Endothelial cell (in vitro differentiated cells): Measurements from ENCODE around the gene HDGF. TPM values are rescaled to one million over a fixed set of nuclear protein-coding genes. Genes with fewer than 3 reads are reported as not detected.
"Not testable (repeated sequence)": the region's sequence is repeated elsewhere in the genome, so short reads cannot be mapped to it uniquely, and the experiment has no call there.

ENCODE experiments used
- DNase-seq: peaks from one replicate; pipeline ENCODE4 v3.0.0; 2021; ENCODE audit warnings: low spot score
- H3K27ac Mint-ChIP-seq: one replicate; pipeline ENCODE4 v1.8.0; 2021; ENCODE audit warnings: mixed read lengths, inconsistent platforms; ENCODE audit not compliant: unreplicated experiment
- H3K27me3 Mint-ChIP-seq: one replicate; pipeline ENCODE4 v1.8.0; 2021; ENCODE audit warnings: mild to moderate bottlenecking, moderate library complexity, mixed read lengths, inconsistent platforms; ENCODE audit not compliant: unreplicated experiment
- H3K36me3 Mint-ChIP-seq: one replicate; pipeline ENCODE4 v1.8.0; 2021; ENCODE audit warnings: mild to moderate bottlenecking, low read depth, mixed read lengths, inconsistent platforms; ENCODE audit not compliant: unreplicated experiment
- H3K4me1 Mint-ChIP-seq: one replicate; pipeline ENCODE4 v1.8.0; 2021; ENCODE audit warnings: mild to moderate bottlenecking, mixed read lengths, inconsistent platforms; ENCODE audit not compliant: unreplicated experiment
- H3K4me3 Mint-ChIP-seq: one replicate; pipeline ENCODE4 v1.8.0; 2021; ENCODE audit warnings: mild to moderate bottlenecking, mixed read lengths, inconsistent platforms; ENCODE audit not compliant: unreplicated experiment
- H3K9me3 Mint-ChIP-seq: one replicate; pipeline ENCODE4 v1.8.0; 2021; ENCODE audit warnings: mixed read lengths, inconsistent platforms; ENCODE audit not compliant: unreplicated experiment
- total RNA-seq: library from RNA; stranded (reverse); fragmentation: NEBNext Ultra II Directional; extraction: Animal tissue kit (Norgen Biotek cat#: 25700); gene quantifications from one replicate; pipeline ENCODE4 v1.2.1, GENCODE V29; 2021; ENCODE audit not compliant: unreplicated experiment
- TF ChIP-seq, protein P1 (sequence below): fragments of 200-600 bp; sonication (generic); IDR thresholded peaks from one replicate; pipeline ENCODE4 v1.5.0; 2021; ENCODE audit warnings: antibody characterized with exemption; ENCODE audit not compliant: unreplicated experiment

Gene HDGF
- total RNA-seq, 1 donor from 2014 or later = 175 TPM

DNA sequence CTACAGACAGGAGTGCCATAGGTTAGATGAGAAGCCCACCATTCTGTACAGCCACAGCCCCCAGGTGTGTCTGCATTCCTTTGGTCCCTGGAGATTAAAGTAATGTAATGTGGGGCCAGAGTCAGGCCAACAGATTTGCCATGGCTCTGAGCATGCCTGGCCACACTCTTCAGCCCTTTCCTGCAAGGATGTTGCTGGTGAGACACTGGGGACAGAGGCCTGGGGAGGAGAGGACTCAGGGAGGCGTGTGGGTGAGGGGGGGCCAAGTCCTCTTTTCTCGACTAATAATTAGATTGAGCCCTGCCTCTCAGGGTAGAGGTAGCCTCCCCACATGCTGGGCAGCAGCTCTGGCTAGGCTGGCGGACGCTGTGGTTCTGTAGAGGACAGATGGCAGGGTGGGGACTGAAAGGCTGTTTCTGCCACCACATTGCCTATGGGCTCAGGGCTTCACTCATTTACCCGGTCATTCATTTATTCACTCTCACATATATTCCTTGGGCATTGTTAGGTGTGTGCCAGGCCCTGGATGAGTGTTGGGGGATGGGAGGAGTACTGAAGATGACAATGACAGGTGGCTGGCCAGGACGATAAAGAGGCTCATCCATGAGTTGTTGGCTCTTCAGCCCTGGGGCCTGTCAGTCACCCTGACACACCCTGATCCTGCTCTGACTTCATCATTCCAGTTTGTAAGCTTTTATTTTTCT, 8.8 kb upstream of the HDGF start:
- Mint-ChIP-seq H3K27me3 (peaks cover 4% of the 10 kb centered on the region), H3K4me1 (no peaks in the 10 kb centered on the region), H3K36me3 (no peaks in the 10 kb centered on the region), H3K27ac (no peak overlapping the region), H3K9me3 (no peaks in the 10 kb centered on the region), H3K4me3 (no peak overlapping the region)
- DNase-seq = no peak
- TF ChIP-seq, protein P1, sequence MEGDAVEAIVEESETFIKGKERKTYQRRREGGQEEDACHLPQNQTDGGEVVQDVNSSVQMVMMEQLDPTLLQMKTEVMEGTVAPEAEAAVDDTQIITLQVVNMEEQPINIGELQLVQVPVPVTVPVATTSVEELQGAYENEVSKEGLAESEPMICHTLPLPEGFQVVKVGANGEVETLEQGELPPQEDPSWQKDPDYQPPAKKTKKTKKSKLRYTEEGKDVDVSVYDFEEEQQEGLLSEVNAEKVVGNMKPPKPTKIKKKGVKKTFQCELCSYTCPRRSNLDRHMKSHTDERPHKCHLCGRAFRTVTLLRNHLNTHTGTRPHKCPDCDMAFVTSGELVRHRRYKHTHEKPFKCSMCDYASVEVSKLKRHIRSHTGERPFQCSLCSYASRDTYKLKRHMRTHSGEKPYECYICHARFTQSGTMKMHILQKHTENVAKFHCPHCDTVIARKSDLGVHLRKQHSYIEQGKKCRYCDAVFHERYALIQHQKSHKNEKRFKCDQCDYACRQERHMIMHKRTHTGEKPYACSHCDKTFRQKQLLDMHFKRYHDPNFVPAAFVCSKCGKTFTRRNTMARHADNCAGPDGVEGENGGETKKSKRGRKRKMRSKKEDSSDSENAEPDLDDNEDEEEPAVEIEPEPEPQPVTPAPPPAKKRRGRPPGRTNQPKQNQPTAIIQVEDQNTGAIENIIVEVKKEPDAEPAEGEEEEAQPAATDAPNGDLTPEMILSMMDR = no peak

GRCh38 chr1:156757572-156758253, 6.2 kb upstream of the HDGF start:
- H3K27me3 Mint-ChIP-seq, DNase-seq, H3K36me3 Mint-ChIP-seq, H3K9me3 Mint-ChIP-seq, H3K27ac Mint-ChIP-seq, H3K4me1 Mint-ChIP-seq, H3K4me3 Mint-ChIP-seq: not testable (repeated sequence)

DNA sequence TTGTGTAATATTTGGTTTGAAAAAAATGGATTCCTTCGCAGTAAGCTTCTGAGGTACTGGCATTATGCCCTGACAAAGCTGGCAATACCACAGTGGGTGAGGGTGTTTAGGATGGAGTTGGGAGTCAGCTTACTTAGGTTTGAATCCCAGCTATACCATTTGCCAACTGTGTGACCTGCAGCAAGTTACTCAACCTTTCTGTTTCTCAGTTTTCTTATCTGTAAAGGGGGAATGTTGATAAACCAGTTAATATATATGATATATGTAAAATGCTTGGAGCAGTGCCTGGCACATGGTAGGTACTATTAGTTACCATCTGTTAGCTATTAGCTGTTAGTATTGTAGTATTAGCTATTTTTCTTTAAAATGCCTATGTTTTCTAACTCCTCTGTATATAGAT, 4.9 kb upstream of the HDGF start:
- Mint-ChIP-seq H3K27ac (no peak overlapping the region), H3K4me3 (no peak overlapping the region)
- TF ChIP-seq, protein P1 = no peak

DNA sequence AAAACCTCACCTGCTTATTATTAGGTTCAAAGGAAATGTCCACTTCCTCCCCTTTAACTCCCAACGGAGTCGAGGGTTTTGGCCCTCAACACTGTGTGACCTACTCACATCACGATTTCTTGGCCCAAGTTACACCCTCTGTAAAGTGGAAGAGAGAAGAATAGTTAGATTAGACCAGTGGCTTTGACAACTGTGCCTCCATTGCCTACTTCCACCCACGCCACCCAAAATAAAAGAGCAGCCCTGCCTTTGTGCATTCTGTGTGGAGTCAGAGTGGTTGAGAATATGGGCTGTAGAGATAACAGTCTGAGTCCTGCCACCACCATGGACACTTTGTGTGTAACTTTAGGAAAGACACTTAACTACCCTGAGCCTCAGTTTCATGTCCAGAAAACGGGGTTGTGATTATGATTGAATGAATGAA, 4.1 kb upstream of the HDGF start:
- H3K36me3 Mint-ChIP-seq = no peaks in the 10 kb centered on the region
- no peak overlapping the region for H3K27ac Mint-ChIP-seq
- no peak overlapping the region for H3K4me3 Mint-ChIP-seq
- TF ChIP-seq, protein P1 = no peak
- H3K27me3 Mint-ChIP-seq = peaks cover 6% of the 10 kb centered on the region
- no peaks in the 10 kb centered on the region for H3K9me3 Mint-ChIP-seq
- DNase-seq = no peak
- peaks cover 14% of the 10 kb centered on the region for H3K4me1 Mint-ChIP-seq

More for the DNA sequence above, 4.9 kb upstream of the HDGF start:
- H3K9me3 Mint-ChIP-seq = no peaks in the 10 kb centered on the region
- no peak for DNase-seq
- H3K36me3 Mint-ChIP-seq = no peaks in the 10 kb centered on the region
- peaks cover 6% of the 10 kb centered on the region for H3K27me3 Mint-ChIP-seq
- H3K4me1 Mint-ChIP-seq = peaks cover 13% of the 10 kb centered on the region

GRCh38 chr1:156754219-156754618, 2.7 kb upstream of the HDGF start:
- Mint-ChIP-seq H3K4me3 (peak overlapping the region; percentile 47), H3K27ac (no peak overlapping the region)

More at GRCh38 chr1:156754219-156754618, 2.7 kb upstream of the HDGF start:
- Mint-ChIP-seq H3K36me3 (no peaks in the 10 kb centered on the region), H3K4me1 (peaks cover 27% of the 10 kb centered on the region), H3K9me3 (no peaks in the 10 kb centered on the region), H3K27me3 (peaks cover 7% of the 10 kb centered on the region)
- DNase-seq = no peak
- TF ChIP-seq, protein P1 = no peak
